22Rv1 (cell line): Measurements from ENCODE around the gene NALCN.

Experiments
- H3K27ac ChIP-seq: fragments of 450-650 bp; 2 replicates; pipeline ENCODE4 v1.5.1; 2017
- ZFX ChIP-seq: fragments of 450-650 bp; IDR thresholded peaks from 2 replicates; pipeline ENCODE4 v1.6.1; 2017; ENCODE audit warnings: antibody characterized with exemption, borderline replicate concordance
- TF ChIP-seq, protein P1 (sequence below): fragments of 450-650 bp; IDR thresholded peaks from 2 replicates; pipeline ENCODE4 v1.5.1; 2017; ENCODE audit warnings: mild to moderate bottlenecking

The NALCN gene

GRCh38 chr13:101115762-101116171 lies 300.5 kb downstream of the NALCN start:
- no peak for TF ChIP-seq ZFX
- TF ChIP-seq, protein P1, sequence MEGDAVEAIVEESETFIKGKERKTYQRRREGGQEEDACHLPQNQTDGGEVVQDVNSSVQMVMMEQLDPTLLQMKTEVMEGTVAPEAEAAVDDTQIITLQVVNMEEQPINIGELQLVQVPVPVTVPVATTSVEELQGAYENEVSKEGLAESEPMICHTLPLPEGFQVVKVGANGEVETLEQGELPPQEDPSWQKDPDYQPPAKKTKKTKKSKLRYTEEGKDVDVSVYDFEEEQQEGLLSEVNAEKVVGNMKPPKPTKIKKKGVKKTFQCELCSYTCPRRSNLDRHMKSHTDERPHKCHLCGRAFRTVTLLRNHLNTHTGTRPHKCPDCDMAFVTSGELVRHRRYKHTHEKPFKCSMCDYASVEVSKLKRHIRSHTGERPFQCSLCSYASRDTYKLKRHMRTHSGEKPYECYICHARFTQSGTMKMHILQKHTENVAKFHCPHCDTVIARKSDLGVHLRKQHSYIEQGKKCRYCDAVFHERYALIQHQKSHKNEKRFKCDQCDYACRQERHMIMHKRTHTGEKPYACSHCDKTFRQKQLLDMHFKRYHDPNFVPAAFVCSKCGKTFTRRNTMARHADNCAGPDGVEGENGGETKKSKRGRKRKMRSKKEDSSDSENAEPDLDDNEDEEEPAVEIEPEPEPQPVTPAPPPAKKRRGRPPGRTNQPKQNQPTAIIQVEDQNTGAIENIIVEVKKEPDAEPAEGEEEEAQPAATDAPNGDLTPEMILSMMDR = no peak
- no peak overlapping the region for H3K27ac ChIP-seq

- TF ChIP-seq, protein P1 = no peak
- no peak for TF ChIP-seq ZFX
- no peak overlapping the region for H3K27ac ChIP-seq
Measured at GRCh38 chr13:101111894-101112293, 304.4 kb downstream of the NALCN start.

- H3K27ac ChIP-seq = no peak overlapping the region
Measured at GRCh38 chr13:101109005-101109404, 307.3 kb downstream of the NALCN start.

DNA sequence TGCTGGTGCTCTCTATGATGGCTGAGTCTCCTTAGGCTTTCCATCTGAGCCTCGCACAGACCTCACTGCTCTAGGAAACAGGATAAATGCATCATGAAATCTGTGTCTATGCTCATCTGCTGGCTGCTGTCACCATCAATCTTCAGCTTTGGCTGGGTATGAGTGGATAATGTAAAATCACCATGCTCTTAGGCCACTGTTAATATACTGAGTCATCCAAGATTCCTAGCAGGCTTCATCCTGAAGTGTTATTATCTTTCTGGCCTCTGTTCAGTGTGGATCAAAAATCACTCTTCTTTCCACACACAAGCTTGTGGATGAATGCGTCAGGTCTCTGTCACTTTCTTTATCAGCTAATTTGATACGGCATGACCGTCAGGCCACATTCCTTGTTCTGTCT lies 317.4 kb downstream of the NALCN start:
- no peak for TF ChIP-seq ZFX
- TF ChIP-seq, protein P1 = no peak
- H3K27ac ChIP-seq = no peak overlapping the region

More at GRCh38 chr13:101109005-101109404, 307.3 kb downstream of the NALCN start:
- TF ChIP-seq ZFX = no peak

DNA sequence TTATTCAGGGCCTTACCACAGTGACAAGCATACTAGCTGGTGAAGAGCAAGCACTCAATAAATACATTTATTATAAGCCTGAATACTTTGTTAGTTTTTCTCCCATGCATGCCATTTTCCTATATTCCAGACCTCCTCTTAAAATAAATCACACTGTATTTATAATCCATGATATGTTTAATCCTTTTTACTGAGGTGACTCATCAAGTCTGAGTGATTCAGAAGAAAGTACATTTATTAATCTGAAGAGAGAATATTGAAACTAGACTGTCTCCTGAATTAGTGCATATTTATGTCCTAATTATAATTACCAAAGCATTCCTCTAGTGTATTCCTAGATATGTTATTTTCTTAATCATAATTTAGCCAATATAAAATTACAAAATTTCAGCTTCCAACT lies 323.3 kb downstream of the NALCN start:
- no peak for TF ChIP-seq ZFX
- TF ChIP-seq, protein P1 = no peak
- no peak overlapping the region for H3K27ac ChIP-seq

DNA sequence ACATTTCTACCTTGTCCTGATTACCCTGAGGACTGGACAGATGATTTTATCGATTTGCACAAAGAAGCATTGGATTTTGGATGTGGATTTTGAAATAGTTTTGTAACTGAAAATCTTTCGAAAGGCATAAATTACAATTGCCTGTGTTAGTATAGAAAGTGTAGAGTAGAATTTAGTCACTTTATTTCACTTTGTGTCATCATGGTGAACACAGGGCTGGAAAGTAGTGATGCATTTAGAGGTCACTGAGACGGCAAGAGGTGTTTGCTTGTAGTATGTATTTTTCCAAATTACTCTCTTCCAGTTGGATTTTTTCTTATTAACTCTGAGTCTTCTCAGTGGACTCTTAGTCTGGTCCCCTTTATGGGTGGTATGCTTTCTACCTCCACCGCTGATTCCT lies 326.0 kb downstream of the NALCN start:
- TF ChIP-seq, protein P1 = no peak
- TF ChIP-seq ZFX = no peak

DNA sequence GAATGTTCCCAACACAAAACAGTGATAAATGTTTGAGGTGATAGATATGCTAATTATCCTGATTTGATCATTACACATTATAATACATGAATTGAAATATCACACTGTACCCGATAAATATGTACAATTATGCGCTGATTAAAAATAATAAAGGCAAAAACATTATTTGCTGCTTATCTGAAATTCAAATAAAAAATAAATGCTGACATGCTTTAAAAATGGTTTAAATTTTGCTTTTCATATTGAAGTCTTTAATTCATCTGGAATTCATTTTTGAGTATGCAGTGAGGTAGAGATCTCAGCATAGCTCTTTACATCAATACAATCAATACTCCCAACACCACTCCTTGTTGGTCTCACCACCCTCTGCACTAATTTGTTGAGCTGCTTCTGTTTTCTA lies 330.8 kb downstream of the NALCN start:
- TF ChIP-seq, protein P1 = no peak
- TF ChIP-seq ZFX = no peak
- H3K27ac ChIP-seq = no peak overlapping the region

More for the DNA sequence above, 326.0 kb downstream of the NALCN start:
- no peak overlapping the region for H3K27ac ChIP-seq

GRCh38 chr13:101082441-101082840 lies 333.9 kb downstream of the NALCN start:
- H3K27ac ChIP-seq = no peak overlapping the region
- TF ChIP-seq ZFX = no peak
- TF ChIP-seq, protein P1 = no peak
